MG63 (cell line): Measurements from ENCODE around the gene EFCAB13. TPM values are rescaled to one million over a fixed set of nuclear protein-coding genes. Genes with fewer than 3 reads are reported as not detected.
A peak's percentile ranks its signal among the peaks of the same experiment; 100 is the strongest.

Source experiments
- DNase-seq: peaks from one replicate; pipeline ENCODE4 v3.0.0-alpha.2; 2020
- H3K27me3 ChIP-seq: fragments of 250-450 bp; sonication (Bioruptor Pico); 2 replicates; pipeline ENCODE4 v1.5.1; 2020; ENCODE audit warnings: mild to moderate bottlenecking, moderate library complexity
- H3K36me3 ChIP-seq: fragments of 250-450 bp; sonication (Bioruptor Pico); 2 replicates; pipeline ENCODE4 v1.5.1; 2020; ENCODE audit warnings: mild to moderate bottlenecking, moderate library complexity
- H3K4me3 ChIP-seq: fragments of 250-450 bp; sonication (Bioruptor Pico); 2 replicates; pipeline ENCODE4 v1.5.1; 2020; ENCODE audit warnings: mild to moderate bottlenecking, moderate library complexity
- H3K9me3 ChIP-seq: fragments of 250-450 bp; sonication (Bioruptor Pico); 2 replicates; pipeline ENCODE4 v1.5.1; 2020; ENCODE audit warnings: mild to moderate bottlenecking, moderate library complexity
- total RNA-seq: library from RNA; depleted of rRNA; stranded (reverse); fragments of >200 nt; shearing (Covaris generic); gene quantifications from 2 replicates; pipeline ENCODE4 v1.2.3, GENCODE V29; 2014; ENCODE audit warnings: low replicate concordance

Gene EFCAB13
- total RNA-seq, 1 experiment from 2014 or later = 0.30 TPM

- H3K36me3 ChIP-seq = peaks cover 8% of the 10 kb centered on the region; the same call in 1 of the 2 replicates
- peak; percentile 91 for DNase-seq
- no peak overlapping the region for H3K4me3 ChIP-seq
- no peaks in the 10 kb centered on the region for H3K9me3 ChIP-seq
- H3K27me3 ChIP-seq = no peaks in the 10 kb centered on the region
Measured at GRCh38 chr17:47288531-47289116, 35.1 kb upstream of the EFCAB13 start.

DNA sequence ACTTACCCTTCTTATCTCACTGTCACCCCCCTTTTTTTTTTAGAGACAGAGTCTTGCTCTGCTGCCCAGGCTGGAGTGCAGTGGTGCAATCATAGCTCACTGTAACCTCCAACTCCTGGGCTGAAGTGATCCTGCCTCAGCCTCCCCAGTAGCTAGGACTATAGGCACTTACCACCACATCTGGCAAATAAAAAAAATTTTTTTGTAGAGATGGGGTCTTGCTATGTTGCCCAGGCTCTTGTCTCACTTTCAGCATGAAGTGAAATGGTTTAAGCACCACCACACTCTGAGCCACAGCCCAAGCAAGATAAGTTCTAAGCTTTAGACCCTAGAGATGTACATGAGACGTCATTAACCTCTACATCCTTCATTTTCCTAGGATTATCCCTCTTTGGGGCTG, 34.5 kb upstream of the EFCAB13 start:
- Histone ChIP-seq H3K27me3 (no peaks in the 10 kb centered on the region), H3K36me3 (peaks cover 6% of the 10 kb centered on the region; the same call in 1 of the 2 replicates), H3K9me3 (no peaks in the 10 kb centered on the region), H3K4me3 (no peak overlapping the region)
- no peak for DNase-seq

DNA sequence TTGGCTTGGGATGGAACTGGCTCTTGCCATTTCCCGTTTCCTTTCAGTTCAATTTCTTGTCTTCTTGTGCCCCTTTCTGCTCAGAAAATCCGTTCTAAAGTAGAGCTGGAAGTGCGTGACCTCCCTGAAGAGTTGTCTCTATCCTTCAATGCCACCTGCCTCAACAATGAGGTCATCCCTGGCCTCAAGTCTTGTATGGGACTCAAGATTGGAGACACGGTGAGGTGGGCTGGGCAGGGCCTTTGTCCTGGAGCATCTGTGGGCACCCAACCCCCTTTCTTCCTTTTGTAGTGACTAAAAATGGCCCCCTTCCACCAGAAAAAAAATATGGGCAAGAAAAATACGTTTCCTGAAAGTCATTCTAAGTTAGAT, 32.9 kb upstream of the EFCAB13 start:
- Histone ChIP-seq H3K36me3 (peaks cover 10% of the 10 kb centered on the region), H3K4me3 (no peak overlapping the region), H3K9me3 (no peaks in the 10 kb centered on the region), H3K27me3 (no peaks in the 10 kb centered on the region)
- DNase-seq = no peak

DNA sequence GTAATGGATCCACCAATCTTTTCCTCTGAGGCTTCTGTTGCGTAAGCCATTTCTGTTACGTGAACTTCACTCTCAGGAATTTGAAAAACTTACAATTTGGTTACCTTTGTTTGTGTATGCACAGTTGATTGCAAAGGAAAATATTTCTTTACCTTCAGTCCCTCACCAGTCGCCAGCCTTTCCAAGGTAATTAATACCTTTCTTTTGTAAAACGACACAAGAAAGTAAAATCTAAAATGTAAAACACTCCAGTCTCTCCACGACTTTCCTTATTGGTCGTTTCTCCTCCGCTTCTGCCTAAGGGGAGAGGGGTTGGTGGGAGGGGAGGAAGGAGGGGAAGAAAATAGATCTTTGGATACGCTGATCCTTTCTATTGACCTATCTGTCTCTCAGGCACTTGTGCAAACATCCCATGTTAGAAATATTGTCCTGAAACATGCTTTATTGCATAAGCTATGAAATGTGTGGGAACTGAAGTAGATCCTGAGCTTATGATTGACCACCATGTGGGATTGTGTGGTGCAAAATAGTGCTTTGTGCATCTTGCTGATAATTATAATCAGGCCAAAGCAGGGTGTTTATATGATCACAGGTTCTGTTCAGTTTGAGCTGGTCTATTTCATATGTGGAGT, 32.4 kb upstream of the EFCAB13 start:
- Histone ChIP-seq H3K4me3 (no peak overlapping the region), H3K27me3 (no peaks in the 10 kb centered on the region), H3K9me3 (no peaks in the 10 kb centered on the region), H3K36me3 (peaks cover 10% of the 10 kb centered on the region)
- no peak for DNase-seq

DNA sequence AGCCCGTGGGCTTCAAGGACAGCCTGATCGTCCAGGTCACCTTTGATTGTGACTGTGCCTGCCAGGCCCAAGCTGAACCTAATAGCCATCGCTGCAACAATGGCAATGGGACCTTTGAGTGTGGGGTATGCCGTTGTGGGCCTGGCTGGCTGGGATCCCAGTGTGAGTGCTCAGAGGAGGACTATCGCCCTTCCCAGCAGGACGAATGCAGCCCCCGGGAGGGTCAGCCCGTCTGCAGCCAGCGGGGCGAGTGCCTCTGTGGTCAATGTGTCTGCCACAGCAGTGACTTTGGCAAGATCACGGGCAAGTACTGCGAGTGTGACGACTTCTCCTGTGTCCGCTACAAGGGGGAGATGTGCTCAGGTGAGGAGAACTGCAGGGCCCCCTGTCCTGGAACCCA, 31.5 kb upstream of the EFCAB13 start:
- no peaks in the 10 kb centered on the region for H3K9me3 ChIP-seq
- H3K36me3 ChIP-seq = peaks cover 8% of the 10 kb centered on the region
- no peak for DNase-seq
- no peaks in the 10 kb centered on the region for H3K27me3 ChIP-seq
- H3K4me3 ChIP-seq = no peak overlapping the region

- DNase-seq = peak; percentile 61
- no peaks in the 10 kb centered on the region for H3K9me3 ChIP-seq
- H3K27me3 ChIP-seq = no peaks in the 10 kb centered on the region
- peaks cover 11% of the 10 kb centered on the region for H3K36me3 ChIP-seq
- no peak overlapping the region for H3K4me3 ChIP-seq
Measured at GRCh38 chr17:47295037-47295873, 28.5 kb upstream of the EFCAB13 start.

DNA sequence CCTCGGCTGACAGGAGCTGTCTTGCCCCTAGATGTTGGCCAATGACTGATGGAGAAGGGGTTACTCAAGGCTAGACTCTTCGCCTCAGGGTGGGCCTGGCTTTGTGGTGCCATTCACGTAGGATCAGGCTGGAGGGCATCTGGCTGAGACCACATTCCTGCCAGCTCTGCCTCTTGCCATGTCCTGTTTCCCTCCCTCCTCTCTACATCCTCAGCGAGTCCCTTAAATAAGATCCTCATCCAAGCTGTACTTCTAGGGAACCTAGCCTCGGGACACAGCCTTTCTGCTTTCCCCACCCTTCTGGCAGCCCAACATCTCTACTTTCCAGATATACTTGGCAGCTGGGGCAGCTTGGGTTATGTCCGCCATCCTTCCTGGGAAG, 27.9 kb upstream of the EFCAB13 start:
- Histone ChIP-seq H3K9me3 (no peaks in the 10 kb centered on the region), H3K27me3 (no peaks in the 10 kb centered on the region), H3K4me3 (no peak overlapping the region), H3K36me3 (peaks cover 17% of the 10 kb centered on the region)
- no peak for DNase-seq

GRCh38 chr17:47297661-47298400, 25.9 kb upstream of the EFCAB13 start:
- H3K4me3 ChIP-seq = no peak overlapping the region
- peak; percentile 40 for DNase-seq
- no peaks in the 10 kb centered on the region for H3K27me3 ChIP-seq
- H3K9me3 ChIP-seq = no peaks in the 10 kb centered on the region
- H3K36me3 ChIP-seq = peaks cover 24% of the 10 kb centered on the region

GRCh38 chr17:47298712-47299111, 25.0 kb upstream of the EFCAB13 start:
- no peaks in the 10 kb centered on the region for H3K27me3 ChIP-seq
- peaks cover 30% of the 10 kb centered on the region for H3K36me3 ChIP-seq
- no peak for DNase-seq
- no peaks in the 10 kb centered on the region for H3K9me3 ChIP-seq
- H3K4me3 ChIP-seq = no peak overlapping the region

DNA sequence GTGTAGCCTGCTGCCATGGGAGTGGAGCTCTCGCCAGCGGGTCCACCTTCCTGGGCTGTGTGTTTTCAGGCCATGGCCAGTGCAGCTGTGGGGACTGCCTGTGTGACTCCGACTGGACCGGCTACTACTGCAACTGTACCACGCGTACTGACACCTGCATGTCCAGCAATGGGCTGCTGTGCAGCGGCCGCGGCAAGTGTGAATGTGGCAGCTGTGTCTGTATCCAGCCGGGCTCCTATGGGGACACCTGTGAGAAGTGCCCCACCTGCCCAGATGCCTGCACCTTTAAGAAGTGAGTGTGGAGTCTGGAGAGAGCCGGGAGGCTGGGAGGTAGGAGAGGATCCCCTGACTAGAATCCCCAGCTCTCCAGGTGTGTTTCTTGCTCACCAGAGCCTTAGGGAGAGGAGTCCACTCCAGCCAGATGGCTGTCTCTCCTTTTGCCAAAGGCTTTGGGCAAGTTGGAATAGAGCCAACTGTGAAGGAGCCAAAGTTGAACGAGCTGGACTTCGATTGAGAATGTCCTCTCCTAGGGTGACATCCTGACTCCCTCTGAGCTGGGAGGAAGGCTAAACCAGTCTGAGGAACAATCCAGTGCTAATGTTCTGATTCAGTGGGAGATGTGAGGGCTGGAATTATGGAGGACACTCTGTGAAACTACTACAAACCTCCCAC, 24.4 kb upstream of the EFCAB13 start:
- no peak overlapping the region for H3K4me3 ChIP-seq
- H3K9me3 ChIP-seq = no peaks in the 10 kb centered on the region
- H3K36me3 ChIP-seq = peaks cover 35% of the 10 kb centered on the region
- H3K27me3 ChIP-seq = no peaks in the 10 kb centered on the region
- no peak for DNase-seq

GRCh38 chr17:47300718-47301117, 23.0 kb upstream of the EFCAB13 start:
- no peak for DNase-seq
- Histone ChIP-seq H3K4me3 (no peak overlapping the region), H3K27me3 (no peaks in the 10 kb centered on the region), H3K9me3 (no peaks in the 10 kb centered on the region), H3K36me3 (peaks cover 28% of the 10 kb centered on the region)

DNA sequence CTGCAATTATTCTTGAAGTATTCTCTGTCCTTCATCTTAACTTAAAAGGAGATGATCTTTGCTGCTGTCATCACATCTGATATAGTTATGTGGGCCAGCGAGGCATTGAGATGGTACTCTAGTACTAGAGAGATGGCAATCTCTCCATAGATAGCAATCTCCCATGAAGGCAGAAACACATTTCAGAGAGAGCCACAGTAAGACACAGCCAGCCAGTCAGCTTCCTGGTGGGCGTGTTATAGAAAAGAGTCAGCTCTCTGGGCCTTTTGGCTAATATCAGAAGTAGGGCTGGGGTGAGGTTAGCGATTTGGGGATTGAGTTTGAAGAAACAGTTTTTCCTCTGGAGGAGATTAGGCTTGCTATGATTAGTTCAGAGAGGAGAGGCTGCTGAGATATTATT, 22.6 kb upstream of the EFCAB13 start:
- peaks cover 28% of the 10 kb centered on the region for H3K36me3 ChIP-seq
- DNase-seq = no peak
- H3K27me3 ChIP-seq = no peaks in the 10 kb centered on the region
- H3K4me3 ChIP-seq = no peak overlapping the region
- no peaks in the 10 kb centered on the region for H3K9me3 ChIP-seq

- Histone ChIP-seq H3K9me3 (no peaks in the 10 kb centered on the region), H3K27me3 (no peaks in the 10 kb centered on the region), H3K36me3 (peaks cover 28% of the 10 kb centered on the region), H3K4me3 (no peak overlapping the region)
- DNase-seq = no peak
Measured at GRCh38 chr17:47301831-47302230, 21.9 kb upstream of the EFCAB13 start.

DNA sequence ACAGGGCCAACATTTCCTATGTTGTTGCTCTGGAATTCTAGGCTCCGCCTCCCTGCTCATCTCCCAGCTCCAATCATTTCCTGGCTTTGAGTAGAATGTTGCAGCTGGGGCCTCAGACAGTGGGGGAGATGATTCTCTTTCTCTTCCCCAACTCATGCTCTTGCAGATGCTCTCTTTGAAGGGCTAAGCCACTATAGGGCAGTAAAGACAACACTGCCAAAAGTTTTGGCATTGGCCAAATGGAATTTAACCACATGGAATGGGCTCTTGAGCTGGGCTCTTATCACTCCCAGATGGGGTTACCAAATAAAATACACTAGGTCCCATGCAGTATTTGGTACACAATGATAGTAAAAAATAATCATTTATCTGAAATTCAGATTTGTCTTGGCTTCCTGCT, 19.6 kb upstream of the EFCAB13 start:
- peaks cover 28% of the 10 kb centered on the region for H3K36me3 ChIP-seq
- no peaks in the 10 kb centered on the region for H3K9me3 ChIP-seq
- DNase-seq = peak; percentile 29
- no peaks in the 10 kb centered on the region for H3K27me3 ChIP-seq
- no peak overlapping the region for H3K4me3 ChIP-seq

GRCh38 chr17:47305302-47305923, 18.3 kb upstream of the EFCAB13 start:
- DNase-seq = peak; percentile 71
- peaks cover 22% of the 10 kb centered on the region for H3K36me3 ChIP-seq
- H3K9me3 ChIP-seq = no peaks in the 10 kb centered on the region
- no peaks in the 10 kb centered on the region for H3K27me3 ChIP-seq
- H3K4me3 ChIP-seq = no peak overlapping the region

- H3K27me3 ChIP-seq = no peaks in the 10 kb centered on the region
- H3K36me3 ChIP-seq = no peaks in the 10 kb centered on the region
- DNase-seq = no peak
- no peak overlapping the region for H3K4me3 ChIP-seq
- H3K9me3 ChIP-seq = no peaks in the 10 kb centered on the region
Measured at GRCh38 chr17:47310186-47310733, 13.5 kb upstream of the EFCAB13 start.
